T-helper 2 cell (primary cell): ENCODE data around the gene SLCO2A1.

Experiments used
- DNase-seq, 5 experiments: peaks; one replicate each; pipeline versions ENCODE4 v3.0.0 to v3.0.0-alpha.2; 2012 to 2022

Gene SLCO2A1

GRCh38 chr3:133928903-133929607 lies 100.7 kb downstream of the SLCO2A1 start:
- no peak for DNase-seq

- no peak for DNase-seq
Measured at GRCh38 chr3:133928136-133928893, 101.4 kb downstream of the SLCO2A1 start.

GRCh38 chr3:133927540-133928066 lies 102.1 kb downstream of the SLCO2A1 start:
- peak; percentile 46 to 71 (median 63) for DNase-seq

GRCh38 chr3:133926736-133927539 lies 102.8 kb downstream of the SLCO2A1 start:
- DNase-seq: no peak

- no peak for DNase-seq
Measured at GRCh38 chr3:133925960-133926735, 103.6 kb downstream of the SLCO2A1 start.

GRCh38 chr3:133924041-133924440 lies 105.7 kb downstream of the SLCO2A1 start:
- no peak for DNase-seq

GRCh38 chr3:133921592-133921991 lies 108.1 kb downstream of the SLCO2A1 start:
- no peak for DNase-seq

GRCh38 chr3:133917144-133917543 lies 112.6 kb downstream of the SLCO2A1 start:
- DNase-seq: no peak

- no peak for DNase-seq
Measured at GRCh38 chr3:133915685-133916658, 113.8 kb downstream of the SLCO2A1 start.

GRCh38 chr3:133914839-133915600 lies 114.7 kb downstream of the SLCO2A1 start:
- DNase-seq: no peak

GRCh38 chr3:133910422-133910821 lies 119.3 kb downstream of the SLCO2A1 start:
- no peak for DNase-seq

GRCh38 chr3:133905376-133905775 lies 124.3 kb downstream of the SLCO2A1 start:
- DNase-seq: no peak

GRCh38 chr3:133901847-133902246 lies 127.9 kb downstream of the SLCO2A1 start:
- no peak for DNase-seq

- DNase-seq: no peak
Measured at GRCh38 chr3:133901083-133901482, 128.6 kb downstream of the SLCO2A1 start.

- no peak for DNase-seq
Measured at GRCh38 chr3:133899311-133899710, 130.4 kb downstream of the SLCO2A1 start.

- no peak for DNase-seq
Measured at GRCh38 chr3:133897547-133897946, 132.2 kb downstream of the SLCO2A1 start.

- no peak for DNase-seq
Measured at GRCh38 chr3:133896002-133896761, 133.5 kb downstream of the SLCO2A1 start.

- DNase-seq: peak in 2 of 5 experiments; percentile 21 to 40
Measured at GRCh38 chr3:133895208-133896001, 134.3 kb downstream of the SLCO2A1 start, which contains the start of gene RAB6B. RAB6B (minus strand) TSS chr3:133895882; CDS start chr3:133895466, 416 bp downstream.
